ENCODE data around the gene BAHD1. TPM values are rescaled to one million over a fixed set of nuclear protein-coding genes. Genes with fewer than 3 reads are reported as not detected.
A peak's percentile ranks its signal among the peaks of the same experiment; 100 is the strongest.

The BAHD1 gene
- total and polyA plus RNA-seq, 9 donors = 14.8 to 67.3 (median 40.1) TPM

- Histone ChIP-seq H3K36me3 (no peaks in the 10 kb centered on the region), H3K27me3 (no peaks in the 10 kb centered on the region), H3K4me1 (ENCODE audit: insufficient read depth) (peaks cover 15% of the 10 kb centered on the region), H3K9me3 (no peaks in the 10 kb centered on the region), H3K27ac (peak overlapping the region; percentile 71 to 85), H3K4me3 (peak overlapping the region; percentile 36)
- DNase-seq = peak in 3 of 5 donors; percentile 34 to 51 (median 45)
- TF ChIP-seq CTCF (IDR thresholded peaks at IDR 0.05) (no peak), POLR2A (IDR thresholded peaks at IDR 0.05) (no peak), EP300 (IDR thresholded peaks at IDR 0.05) (no peak)
- WGBS, 3 donors = 19 to 23% (median 19%) methylated on average over 17 of the region's 17 CpGs
- intact Hi-C loops (cut with DNase I) = no loop called here
Measured at GRCh38 chr15:40436892-40437751, 3.6 kb upstream of the BAHD1 start.

- H3K4me3 ChIP-seq = no peak overlapping the region
- DNase-seq = peak; percentile 32 to 57 (median 43)
- peaks cover 15% of the 10 kb centered on the region for H3K4me1 ChIP-seq (ENCODE audit: insufficient read depth)
- H3K27me3 ChIP-seq = no peaks in the 10 kb centered on the region
- H3K27ac ChIP-seq = peak overlapping the region in 1 of 2 donors; percentile 85
- no peaks in the 10 kb centered on the region for H3K36me3 ChIP-seq
- WGBS, 3 donors = 63 to 71% (median 69%) methylated on average over 20 to 21 of the region's 21 CpGs
- TF ChIP-seq EP300 (IDR thresholded peaks at IDR 0.05) = no peak
- no peak for TF ChIP-seq CTCF (IDR thresholded peaks at IDR 0.05)
- TF ChIP-seq POLR2A (IDR thresholded peaks at IDR 0.05) = no peak
- H3K9me3 ChIP-seq = no peaks in the 10 kb centered on the region
- intact Hi-C loops (cut with DNase I) = no loop called here
Measured at GRCh38 chr15:40437752-40438687, 2.7 kb upstream of the BAHD1 start.

GRCh38 chr15:40438712-40439111 is 2.0 kb upstream of the BAHD1 start:
- H3K4me3 ChIP-seq = no peak overlapping the region
- DNase-seq = peak in 4 of 5 donors; percentile 36 to 63 (median 54)
- H3K36me3 ChIP-seq = no peaks in the 10 kb centered on the region
- no peak for TF ChIP-seq CTCF (IDR thresholded peaks at IDR 0.05)
- TF ChIP-seq POLR2A (IDR thresholded peaks at IDR 0.05) = no peak
- no peak for TF ChIP-seq EP300 (IDR thresholded peaks at IDR 0.05)
- H3K9me3 ChIP-seq = no peaks in the 10 kb centered on the region
- no peaks in the 10 kb centered on the region for H3K27me3 ChIP-seq
- intact Hi-C loops (cut with DNase I) = no loop called here
- H3K4me1 ChIP-seq (ENCODE audit: insufficient read depth) = peaks cover 17% of the 10 kb centered on the region
- peak overlapping the region; percentile 47 to 85 for H3K27ac ChIP-seq
- 44 to 62% (median 50%) methylated on average over 10 to 12 of the region's 12 CpGs for WGBS, 3 donors

- H3K27ac ChIP-seq = peak overlapping the region; percentile 47 to 85
- H3K4me1 ChIP-seq (ENCODE audit: insufficient read depth) = peaks cover 19% of the 10 kb centered on the region
Measured at GRCh38 chr15:40439461-40439959, 1.2 kb upstream of the BAHD1 start.

More at GRCh38 chr15:40439461-40439959, 1.2 kb upstream of the BAHD1 start:
- DNase-seq = peak; percentile 48 to 71 (median 65)
- peak overlapping the region; percentile 83 for H3K4me3 ChIP-seq
- no peaks in the 10 kb centered on the region for H3K27me3 ChIP-seq
- TF ChIP-seq POLR2A (IDR thresholded peaks at IDR 0.05) = no peak
- TF ChIP-seq EP300 (IDR thresholded peaks at IDR 0.05) = no peak
- TF ChIP-seq CTCF (IDR thresholded peaks at IDR 0.05) = no peak
- intact Hi-C loops (cut with DNase I) = no loop called here
- H3K9me3 ChIP-seq = no peaks in the 10 kb centered on the region
- 3 to 6% (median 4%) methylated on average over 9 to 15 of the region's 15 CpGs for WGBS, 3 donors
- H3K36me3 ChIP-seq = no peaks in the 10 kb centered on the region

All from ovary (tissue), 9 donors.